Esophagus muscularis mucosa (tissue), 4 donors: Measurements from ENCODE around the gene PROZ.

Source experiments
- EP300 ChIP-seq: sonication (generic); formaldehyde crosslinking; IDR thresholded peaks from one replicate; pipeline ENCODE4 v1.6.1; 2017; ENCODE audit warnings: antibody characterized with exemption
- POLR2AphosphoS5 ChIP-seq, 2 donors: sonication (generic); formaldehyde crosslinking; IDR thresholded peaks; one replicate each; pipeline ENCODE4 v1.6.1; 2017; ENCODE audit warnings: antibody characterized with exemption in 2 of 2
- TF ChIP-seq, protein P1 (sequence below), 3 experiments: fragments of 200-600 bp in 2 of 3; fragments of 450-650 bp in 1 of 3; sonication (generic) in 2 of 3; IDR thresholded peaks; one replicate each; pipeline ENCODE4 v1.5.1; 2017 to 2019; ENCODE audit warnings: antibody characterized with exemption in 3 of 3, mild to moderate bottlenecking in 2 of 3, moderate library complexity in 1 of 3

DNA sequence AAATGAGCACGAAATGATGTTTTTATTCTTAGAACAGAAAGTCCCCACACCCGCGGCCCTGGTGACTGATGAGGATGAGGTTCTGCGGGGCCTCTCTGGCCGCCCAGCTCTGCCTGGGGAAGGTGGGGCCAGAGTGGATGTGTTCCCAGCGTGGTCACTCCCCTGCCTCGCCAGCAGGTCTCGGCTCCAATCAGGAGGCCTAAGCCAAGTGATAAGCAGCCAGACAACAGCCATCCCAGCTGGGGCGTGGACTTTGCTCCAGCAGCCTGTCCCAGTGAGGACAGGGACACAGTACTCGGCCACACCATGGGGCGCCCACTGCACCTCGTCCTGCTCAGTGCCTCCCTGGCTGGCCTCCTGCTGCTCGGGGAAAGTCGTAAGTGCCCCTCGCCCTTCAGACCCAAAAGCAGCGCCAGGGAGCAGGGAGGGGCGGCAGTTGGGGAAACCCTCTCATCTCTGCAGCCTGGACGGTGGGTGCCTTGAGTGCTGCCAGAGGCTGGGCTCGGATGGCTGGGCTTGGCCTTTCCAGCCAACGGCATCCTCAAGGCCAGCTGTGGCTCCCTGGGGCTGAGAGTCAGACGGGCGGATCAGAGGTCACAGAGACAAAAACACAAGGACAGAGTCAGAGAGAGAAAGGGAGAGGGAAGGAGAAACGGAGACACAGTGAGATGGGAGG lies 35.8 kb upstream of the PROZ start, which contains the start of gene F10:
- TF ChIP-seq, protein P1, sequence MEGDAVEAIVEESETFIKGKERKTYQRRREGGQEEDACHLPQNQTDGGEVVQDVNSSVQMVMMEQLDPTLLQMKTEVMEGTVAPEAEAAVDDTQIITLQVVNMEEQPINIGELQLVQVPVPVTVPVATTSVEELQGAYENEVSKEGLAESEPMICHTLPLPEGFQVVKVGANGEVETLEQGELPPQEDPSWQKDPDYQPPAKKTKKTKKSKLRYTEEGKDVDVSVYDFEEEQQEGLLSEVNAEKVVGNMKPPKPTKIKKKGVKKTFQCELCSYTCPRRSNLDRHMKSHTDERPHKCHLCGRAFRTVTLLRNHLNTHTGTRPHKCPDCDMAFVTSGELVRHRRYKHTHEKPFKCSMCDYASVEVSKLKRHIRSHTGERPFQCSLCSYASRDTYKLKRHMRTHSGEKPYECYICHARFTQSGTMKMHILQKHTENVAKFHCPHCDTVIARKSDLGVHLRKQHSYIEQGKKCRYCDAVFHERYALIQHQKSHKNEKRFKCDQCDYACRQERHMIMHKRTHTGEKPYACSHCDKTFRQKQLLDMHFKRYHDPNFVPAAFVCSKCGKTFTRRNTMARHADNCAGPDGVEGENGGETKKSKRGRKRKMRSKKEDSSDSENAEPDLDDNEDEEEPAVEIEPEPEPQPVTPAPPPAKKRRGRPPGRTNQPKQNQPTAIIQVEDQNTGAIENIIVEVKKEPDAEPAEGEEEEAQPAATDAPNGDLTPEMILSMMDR (IDR thresholded peaks at IDR 0.05): no peak
- peak; percentile 31 to 41 for TF ChIP-seq POLR2AphosphoS5 (IDR thresholded peaks at IDR 0.05)
- TF ChIP-seq EP300: no peak
